ENCODE results near the gene SNAPC4.

Gene SNAPC4

GRCh38 chr9:136370037-136370436, 29.9 kb downstream of the SNAPC4 start:
- no peak for DNase-seq (ENCODE audit: low spot score)

- no peak for DNase-seq (ENCODE audit: low spot score)
These were observed 31.8 kb downstream of the SNAPC4 start for GRCh38 chr9:136368190-136368589.

GRCh38 chr9:136367296-136368145, 32.4 kb downstream of the SNAPC4 start:
- DNase-seq (ENCODE audit: low spot score), result no peak

GRCh38 chr9:136366826-136367225, 33.1 kb downstream of the SNAPC4 start:
- no peak for DNase-seq (ENCODE audit: low spot score)

- no peak for DNase-seq (ENCODE audit: low spot score)
These were observed 34.2 kb downstream of the SNAPC4 start for GRCh38 chr9:136365775-136366222.

GRCh38 chr9:136364942-136365774, 34.8 kb downstream of the SNAPC4 start:
- DNase-seq (ENCODE audit: low spot score), result no peak

- DNase-seq (ENCODE audit: low spot score), result no peak
These were observed 35.8 kb downstream of the SNAPC4 start for GRCh38 chr9:136363949-136364748.

GRCh38 chr9:136363106-136363948, 36.6 kb downstream of the SNAPC4 start, which contains the start of gene DNLZ:
TSS of gene DNLZ (minus strand) at chr9:136363744. CDS start at chr9:136363714, 30 bp downstream.
- peak; percentile 93 for DNase-seq (ENCODE audit: low spot score)

- DNase-seq (ENCODE audit: low spot score), result no peak
These were observed 37.6 kb downstream of the SNAPC4 start for GRCh38 chr9:136362450-136362784.

GRCh38 chr9:136361754-136362449, 38.1 kb downstream of the SNAPC4 start:
- DNase-seq (ENCODE audit: low spot score), result no peak

GRCh38 chr9:136361047-136361753, 38.8 kb downstream of the SNAPC4 start:
- DNase-seq (ENCODE audit: low spot score), result no peak

- DNase-seq (ENCODE audit: low spot score), result no peak
These were observed 39.9 kb downstream of the SNAPC4 start for GRCh38 chr9:136359774-136360718.

- DNase-seq (ENCODE audit: low spot score), result no peak
These were observed 41.1 kb downstream of the SNAPC4 start for GRCh38 chr9:136358888-136359287.

GRCh38 chr9:136358016-136358415, 42.0 kb downstream of the SNAPC4 start:
- DNase-seq (ENCODE audit: low spot score), result no peak

- no peak for DNase-seq (ENCODE audit: low spot score)
These were observed 42.7 kb downstream of the SNAPC4 start for GRCh38 chr9:136357202-136357725.

GRCh38 chr9:136355616-136356557, 44.1 kb downstream of the SNAPC4 start:
- DNase-seq (ENCODE audit: low spot score), result no peak

GRCh38 chr9:136354592-136355085, 45.3 kb downstream of the SNAPC4 start:
- no peak for DNase-seq (ENCODE audit: low spot score)
